ENCODE measurements around the gene TRPM3.

The TRPM3 gene

GRCh38 chr9:70549926-70550325, 571.5 kb downstream of the TRPM3 start:
- Histone ChIP-seq H3K4me3 (ENCODE audit: low read depth in 1 of 2, low read length in 2 of 2) (no peak overlapping the region), H3K27ac (ENCODE audit: low read length) (no peak overlapping the region), H3K4me1 (ENCODE audit: control insufficient read depth in 1 of 2, insufficient read depth in 2 of 2, low read length in 2 of 2) (peaks cover 10 to 11% of the 10 kb centered on the region in 2 donors), H3K9me3 (ENCODE audit: control insufficient read depth in 1 of 2, low read length in 2 of 2) (no peaks in the 10 kb centered on the region), H3K27me3 (ENCODE audit: low read depth, low read length) (no peaks in the 10 kb centered on the region), H3K36me3 (ENCODE audit: control insufficient read depth in 1 of 2, insufficient read depth in 2 of 2, low read length in 2 of 2) (no peaks in the 10 kb centered on the region)

GRCh38 chr9:70542311-70542931, 579.0 kb downstream of the TRPM3 start:
- H3K27me3 ChIP-seq (ENCODE audit: low read depth, low read length), result no peaks in the 10 kb centered on the region
- no peak overlapping the region for H3K4me3 ChIP-seq (ENCODE audit: low read depth in 1 of 2, low read length in 2 of 2)
- H3K9me3 ChIP-seq (ENCODE audit: control insufficient read depth in 1 of 2, low read length in 2 of 2), result no peaks in the 10 kb centered on the region
- no peaks in the 10 kb centered on the region for H3K36me3 ChIP-seq (ENCODE audit: control insufficient read depth in 1 of 2, insufficient read depth in 2 of 2, low read length in 2 of 2)
- H3K27ac ChIP-seq (ENCODE audit: low read length), result no peak overlapping the region
- no peaks in the 10 kb centered on the region for H3K4me1 ChIP-seq (ENCODE audit: control insufficient read depth in 1 of 2, insufficient read depth in 2 of 2, low read length in 2 of 2)

- no peaks in the 10 kb centered on the region for H3K4me1 ChIP-seq (ENCODE audit: control insufficient read depth in 1 of 2, insufficient read depth in 2 of 2, low read length in 2 of 2)
- H3K36me3 ChIP-seq (ENCODE audit: control insufficient read depth in 1 of 2, insufficient read depth in 2 of 2, low read length in 2 of 2), result no peaks in the 10 kb centered on the region
- no peak overlapping the region for H3K27ac ChIP-seq (ENCODE audit: low read length)
- H3K9me3 ChIP-seq (ENCODE audit: control insufficient read depth in 1 of 2, low read length in 2 of 2), result no peaks in the 10 kb centered on the region
- no peak overlapping the region for H3K4me3 ChIP-seq (ENCODE audit: low read depth in 1 of 2, low read length in 2 of 2)
- H3K27me3 ChIP-seq (ENCODE audit: low read depth, low read length), result no peaks in the 10 kb centered on the region
Observed at GRCh38 chr9:70540016-70540415, 581.4 kb downstream of the TRPM3 start.

DNA sequence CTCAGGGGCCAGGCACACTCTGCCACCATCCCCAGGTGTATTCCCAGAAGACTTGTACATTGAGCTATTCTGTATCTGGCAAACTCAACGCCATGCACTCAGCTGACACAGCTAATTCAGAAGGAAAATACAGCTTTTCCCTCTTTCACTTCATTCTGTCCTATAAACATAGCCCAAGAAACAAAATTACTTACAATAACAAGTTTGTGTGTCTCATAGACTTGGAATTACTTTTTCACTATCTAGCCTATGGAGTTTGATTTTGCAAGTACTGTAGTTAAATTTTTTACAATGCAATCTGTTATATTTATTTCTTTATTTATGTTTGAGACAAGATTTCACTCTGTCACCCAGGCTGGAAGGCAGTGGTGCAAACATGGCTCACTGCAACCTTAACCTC, 581.9 kb downstream of the TRPM3 start:
- H3K4me1 ChIP-seq (ENCODE audit: control insufficient read depth in 1 of 2, insufficient read depth in 2 of 2, low read length in 2 of 2), result no peaks in the 10 kb centered on the region
- H3K9me3 ChIP-seq (ENCODE audit: control insufficient read depth in 1 of 2, low read length in 2 of 2), result no peaks in the 10 kb centered on the region
- H3K4me3 ChIP-seq (ENCODE audit: low read depth in 1 of 2, low read length in 2 of 2), result no peak overlapping the region
- H3K27ac ChIP-seq (ENCODE audit: low read length), result no peak overlapping the region
- H3K36me3 ChIP-seq (ENCODE audit: control insufficient read depth in 1 of 2, insufficient read depth in 2 of 2, low read length in 2 of 2), result no peaks in the 10 kb centered on the region
- H3K27me3 ChIP-seq (ENCODE audit: low read depth, low read length), result no peaks in the 10 kb centered on the region

DNA sequence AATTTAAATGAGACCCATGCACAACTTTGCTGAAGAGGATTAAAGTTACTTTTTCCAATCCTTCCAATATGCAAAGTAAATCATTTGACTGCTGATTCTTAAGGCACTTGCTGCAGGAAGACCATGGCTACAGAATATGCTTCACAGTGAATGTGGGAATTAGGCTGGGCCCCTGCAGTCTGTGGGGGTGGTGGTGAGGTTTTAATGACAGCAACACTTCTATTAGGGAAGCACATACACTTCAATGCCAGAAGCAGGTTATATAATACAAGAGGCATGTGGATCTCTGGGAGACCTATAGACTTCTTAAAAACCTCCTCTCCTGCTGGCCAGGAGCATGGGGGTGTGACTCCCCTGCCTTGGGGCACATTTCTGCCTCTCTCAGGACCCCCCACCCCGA, 582.4 kb downstream of the TRPM3 start:
- H3K27ac ChIP-seq (ENCODE audit: low read length), result no peak overlapping the region
- no peak overlapping the region for H3K4me3 ChIP-seq (ENCODE audit: low read depth in 1 of 2, low read length in 2 of 2)
- H3K27me3 ChIP-seq (ENCODE audit: low read depth, low read length), result no peaks in the 10 kb centered on the region

GRCh38 chr9:70537084-70537483, 584.3 kb downstream of the TRPM3 start:
- H3K9me3 ChIP-seq (ENCODE audit: control insufficient read depth in 1 of 2, low read length in 2 of 2), result no peaks in the 10 kb centered on the region
- H3K36me3 ChIP-seq (ENCODE audit: control insufficient read depth in 1 of 2, insufficient read depth in 2 of 2, low read length in 2 of 2), result no peaks in the 10 kb centered on the region
- no peaks in the 10 kb centered on the region for H3K27me3 ChIP-seq (ENCODE audit: low read depth, low read length)
- H3K4me1 ChIP-seq (ENCODE audit: control insufficient read depth in 1 of 2, insufficient read depth in 2 of 2, low read length in 2 of 2), result no peaks in the 10 kb centered on the region
- H3K27ac ChIP-seq (ENCODE audit: low read length), result no peak overlapping the region
- H3K4me3 ChIP-seq (ENCODE audit: low read depth in 1 of 2, low read length in 2 of 2), result no peak overlapping the region

More for the DNA sequence above, 582.4 kb downstream of the TRPM3 start:
- no peaks in the 10 kb centered on the region for H3K4me1 ChIP-seq (ENCODE audit: control insufficient read depth in 1 of 2, insufficient read depth in 2 of 2, low read length in 2 of 2)
- H3K36me3 ChIP-seq (ENCODE audit: control insufficient read depth in 1 of 2, insufficient read depth in 2 of 2, low read length in 2 of 2), result no peaks in the 10 kb centered on the region
- H3K9me3 ChIP-seq (ENCODE audit: control insufficient read depth in 1 of 2, low read length in 2 of 2), result no peaks in the 10 kb centered on the region

DNA sequence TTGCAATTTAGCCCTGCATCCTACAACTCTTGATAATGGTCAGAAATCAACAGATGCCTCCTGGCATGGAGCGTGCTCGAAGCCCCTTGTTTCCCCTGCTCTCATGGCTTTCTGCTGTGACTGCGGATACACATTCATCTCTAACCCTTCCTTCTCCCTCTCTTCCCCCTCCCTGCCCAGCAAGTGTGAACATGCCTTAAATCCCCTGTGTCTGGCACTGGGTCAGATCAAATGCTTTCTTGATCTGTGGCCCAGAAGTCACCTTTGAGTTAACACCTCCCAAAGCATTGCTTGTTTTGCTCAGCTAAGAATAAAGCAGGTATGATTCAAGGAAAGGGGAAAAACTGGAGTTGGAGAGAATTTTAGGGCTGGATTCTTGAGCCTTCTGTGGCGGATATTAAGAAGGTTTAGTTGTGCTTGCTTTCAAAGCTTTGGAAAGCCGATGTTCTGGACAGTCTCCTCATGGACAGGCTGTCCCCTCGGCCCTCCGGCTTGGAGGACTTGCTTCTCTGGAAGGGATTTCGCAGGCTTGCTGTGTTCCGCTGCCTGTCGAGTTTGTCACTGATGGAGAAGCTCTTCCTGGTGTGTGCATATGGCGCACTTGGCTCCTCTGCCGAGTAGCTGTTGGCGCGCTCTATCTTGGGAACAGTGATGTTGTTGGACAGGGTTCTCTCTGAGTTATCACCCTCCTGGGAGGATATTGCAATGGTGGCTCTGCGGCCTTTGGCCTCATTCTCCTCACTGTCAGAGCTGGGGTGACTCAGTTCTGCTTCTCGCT, 585.7 kb downstream of the TRPM3 start:
- no peaks in the 10 kb centered on the region for H3K9me3 ChIP-seq (ENCODE audit: control insufficient read depth in 1 of 2, low read length in 2 of 2)
- H3K27ac ChIP-seq (ENCODE audit: low read length), result no peak overlapping the region
- H3K4me1 ChIP-seq (ENCODE audit: control insufficient read depth in 1 of 2, insufficient read depth in 2 of 2, low read length in 2 of 2), result no peaks in the 10 kb centered on the region
- no peak overlapping the region for H3K4me3 ChIP-seq (ENCODE audit: low read depth in 1 of 2, low read length in 2 of 2)
- no peaks in the 10 kb centered on the region for H3K27me3 ChIP-seq (ENCODE audit: low read depth, low read length)
- H3K36me3 ChIP-seq (ENCODE audit: control insufficient read depth in 1 of 2, insufficient read depth in 2 of 2, low read length in 2 of 2), result no peaks in the 10 kb centered on the region

- Histone ChIP-seq H3K9me3 (ENCODE audit: control insufficient read depth in 1 of 2, low read length in 2 of 2) (no peaks in the 10 kb centered on the region), H3K27me3 (ENCODE audit: low read depth, low read length) (no peaks in the 10 kb centered on the region), H3K36me3 (ENCODE audit: control insufficient read depth in 1 of 2, insufficient read depth in 2 of 2, low read length in 2 of 2) (no peaks in the 10 kb centered on the region), H3K4me3 (ENCODE audit: low read depth in 1 of 2, low read length in 2 of 2) (no peak overlapping the region), H3K4me1 (ENCODE audit: control insufficient read depth in 1 of 2, insufficient read depth in 2 of 2, low read length in 2 of 2) (no peaks in the 10 kb centered on the region), H3K27ac (ENCODE audit: low read length) (no peak overlapping the region)
Observed at GRCh38 chr9:70534471-70534870, 587.0 kb downstream of the TRPM3 start.

DNA sequence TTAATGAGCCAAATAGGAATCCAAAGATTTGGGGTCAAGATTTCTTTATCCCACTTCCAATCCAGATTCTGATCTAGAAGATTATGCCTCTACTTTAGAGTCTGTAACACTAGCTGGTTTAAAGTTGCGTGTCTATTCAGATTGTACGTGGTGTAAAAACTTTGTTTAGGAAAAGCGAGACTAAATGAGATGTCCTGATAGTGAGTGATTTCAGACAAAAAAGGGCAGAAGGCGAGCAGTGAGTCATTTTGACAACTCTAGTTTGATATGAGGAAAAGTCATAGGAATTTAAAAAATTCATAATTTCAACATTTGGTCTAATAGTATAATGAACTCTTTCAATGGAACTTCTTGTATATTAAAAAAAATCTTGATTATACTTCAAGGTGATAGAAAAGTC, 587.4 kb downstream of the TRPM3 start:
- no peaks in the 10 kb centered on the region for H3K36me3 ChIP-seq (ENCODE audit: control insufficient read depth in 1 of 2, insufficient read depth in 2 of 2, low read length in 2 of 2)
- no peak overlapping the region for H3K27ac ChIP-seq (ENCODE audit: low read length)
- H3K4me3 ChIP-seq (ENCODE audit: low read depth in 1 of 2, low read length in 2 of 2), result no peak overlapping the region
- H3K4me1 ChIP-seq (ENCODE audit: control insufficient read depth in 1 of 2, insufficient read depth in 2 of 2, low read length in 2 of 2), result no peaks in the 10 kb centered on the region
- no peaks in the 10 kb centered on the region for H3K9me3 ChIP-seq (ENCODE audit: control insufficient read depth in 1 of 2, low read length in 2 of 2)
- H3K27me3 ChIP-seq (ENCODE audit: low read depth, low read length), result no peaks in the 10 kb centered on the region

- no peak overlapping the region for H3K4me3 ChIP-seq (ENCODE audit: low read depth in 1 of 2, low read length in 2 of 2)
- H3K4me1 ChIP-seq (ENCODE audit: control insufficient read depth in 1 of 2, insufficient read depth in 2 of 2, low read length in 2 of 2), result no peaks in the 10 kb centered on the region
- H3K36me3 ChIP-seq (ENCODE audit: control insufficient read depth in 1 of 2, insufficient read depth in 2 of 2, low read length in 2 of 2), result no peaks in the 10 kb centered on the region
- H3K9me3 ChIP-seq (ENCODE audit: control insufficient read depth in 1 of 2, low read length in 2 of 2), result no peaks in the 10 kb centered on the region
- H3K27me3 ChIP-seq (ENCODE audit: low read depth, low read length), result no peaks in the 10 kb centered on the region
- H3K27ac ChIP-seq (ENCODE audit: low read length), result no peak overlapping the region
Observed at GRCh38 chr9:70533492-70533891, 587.9 kb downstream of the TRPM3 start.

DNA sequence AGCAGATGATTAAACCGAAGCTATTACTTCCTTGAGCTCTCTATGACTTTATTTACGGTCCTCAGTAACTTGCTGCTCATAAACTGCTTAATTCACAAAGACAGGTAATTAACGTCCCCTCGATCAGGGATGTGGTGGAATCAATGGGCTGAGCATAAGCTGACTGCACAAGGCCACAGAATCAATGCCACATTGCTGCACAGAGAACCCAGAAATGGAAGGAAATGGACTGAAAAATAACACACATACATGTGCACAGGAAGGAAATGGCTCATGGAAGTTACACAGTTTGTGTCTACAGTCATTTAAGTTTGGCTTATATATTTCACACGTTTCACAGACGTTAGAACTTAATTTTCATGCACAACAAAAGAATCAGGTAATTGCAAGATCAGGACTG, 588.7 kb downstream of the TRPM3 start:
- H3K4me3 ChIP-seq (ENCODE audit: low read depth in 1 of 2, low read length in 2 of 2), result no peak overlapping the region
- H3K9me3 ChIP-seq (ENCODE audit: control insufficient read depth in 1 of 2, low read length in 2 of 2), result no peaks in the 10 kb centered on the region
- H3K27ac ChIP-seq (ENCODE audit: low read length), result no peak overlapping the region
- H3K4me1 ChIP-seq (ENCODE audit: control insufficient read depth in 1 of 2, insufficient read depth in 2 of 2, low read length in 2 of 2), result no peaks in the 10 kb centered on the region
- no peaks in the 10 kb centered on the region for H3K27me3 ChIP-seq (ENCODE audit: low read depth, low read length)
- H3K36me3 ChIP-seq (ENCODE audit: control insufficient read depth in 1 of 2, insufficient read depth in 2 of 2, low read length in 2 of 2), result no peaks in the 10 kb centered on the region

GRCh38 chr9:70531311-70531710, 590.1 kb downstream of the TRPM3 start:
- Histone ChIP-seq H3K9me3 (ENCODE audit: control insufficient read depth in 1 of 2, low read length in 2 of 2) (no peaks in the 10 kb centered on the region), H3K27ac (ENCODE audit: low read length) (no peak overlapping the region), H3K4me1 (ENCODE audit: control insufficient read depth in 1 of 2, insufficient read depth in 2 of 2, low read length in 2 of 2) (no peaks in the 10 kb centered on the region), H3K27me3 (ENCODE audit: low read depth, low read length) (no peaks in the 10 kb centered on the region), H3K4me3 (ENCODE audit: low read depth in 1 of 2, low read length in 2 of 2) (no peak overlapping the region), H3K36me3 (ENCODE audit: control insufficient read depth in 1 of 2, insufficient read depth in 2 of 2, low read length in 2 of 2) (no peaks in the 10 kb centered on the region)

Measured in muscle layer of duodenum (tissue), 2 donors.